Fibroblast of peridontal ligament (primary cell): ENCODE data around the gene TAF1L.
A peak's percentile ranks its signal among the peaks of the same experiment; 100 is the strongest.

Source experiments
- DNase-seq: peaks from one replicate; pipeline ENCODE4 v3.0.0-alpha.2; 2010; ENCODE audit errors: extremely low read depth

Gene TAF1L

GRCh38 chr9:32589083-32589723, 46.3 kb downstream of the TAF1L start:
- DNase-seq = peak; percentile 77

- DNase-seq = peak; percentile 26
Observed at GRCh38 chr9:32587901-32588300, 47.6 kb downstream of the TAF1L start.

- no peak for DNase-seq
Observed at GRCh38 chr9:32584784-32585183, 50.7 kb downstream of the TAF1L start.

- peak; percentile 82 for DNase-seq
Observed at GRCh38 chr9:32581512-32582143, 53.8 kb downstream of the TAF1L start.

- DNase-seq = no peak
Observed at GRCh38 chr9:32580631-32581300, 54.7 kb downstream of the TAF1L start.

- DNase-seq = peak; percentile 75
Observed at GRCh38 chr9:32579706-32580331, 55.6 kb downstream of the TAF1L start.
